Spinal cord (tissue), 10 donors: ENCODE results near the gene IL32. TPM values are rescaled to one million over a fixed set of nuclear protein-coding genes. Genes with fewer than 3 reads are reported as not detected.

ENCODE experiments used
- DNase-seq, 6 donors: peaks; one replicate each; pipeline versions ENCODE4 v3.0.0 to v3.0.0-alpha.2; 2013 to 2015; ENCODE audit warnings: low spot score in 6 of 6, low read depth in 4 of 6
- H3K27ac ChIP-seq: one replicate; pipeline ENCODE4 v1.5.1; 2013; ENCODE audit warnings: low read depth, low read length, control low read depth
- H3K27me3 ChIP-seq: one replicate; pipeline ENCODE4 v1.6.1; 2013; ENCODE audit warnings: low read length; ENCODE audit not compliant: control insufficient read depth, insufficient read depth
- H3K36me3 ChIP-seq: one replicate; pipeline ENCODE4 v1.6.1; 2013; ENCODE audit warnings: low read length; ENCODE audit not compliant: control insufficient read depth, insufficient read depth
- H3K4me1 ChIP-seq: one replicate; pipeline ENCODE4 v1.6.1; 2013; ENCODE audit warnings: low read length; ENCODE audit not compliant: control insufficient read depth, insufficient read depth
- H3K4me3 ChIP-seq: one replicate; pipeline ENCODE4 v1.5.1; 2013; ENCODE audit warnings: low read depth, low read length, control low read depth
- H3K9me3 ChIP-seq: one replicate; pipeline ENCODE4 v1.6.1; 2013; ENCODE audit warnings: low read length; ENCODE audit not compliant: control insufficient read depth, insufficient read depth
- WGBS: methylation state at CpG from one replicate; pipeline ENCODE4 v1.1.5; 2013; ENCODE audit warnings: missing lambda C conversion rate; ENCODE audit not compliant: insufficient coverage; 5-methylcytosine and 5-hydroxymethylcytosine counted together
- polyA plus RNA-seq, 2 donors: library from polyadenylated mRNA; unstranded; fragments of 120-200 nt; gene quantifications; one replicate each; pipeline ENCODE4 v1.2.1, GENCODE V29; 2013; ENCODE audit not compliant: insufficient read length in 2 of 2
- total RNA-seq, 2 donors: library from RNA; depleted of rRNA in 1 of 2; stranded (reverse); fragments of 120-200 nt in 1 of 2; fragments of >200 nt in 1 of 2; gene quantifications; one replicate each; pipeline versions ENCODE4 v1.2.3 to v1.2.4, GENCODE V29; 2013 to 2014
- donor health status: healthy.

IL32 gene
- total and polyA plus RNA-seq, 4 donors, result 9.0 to 20.2 (median 12.5) TPM

DNA sequence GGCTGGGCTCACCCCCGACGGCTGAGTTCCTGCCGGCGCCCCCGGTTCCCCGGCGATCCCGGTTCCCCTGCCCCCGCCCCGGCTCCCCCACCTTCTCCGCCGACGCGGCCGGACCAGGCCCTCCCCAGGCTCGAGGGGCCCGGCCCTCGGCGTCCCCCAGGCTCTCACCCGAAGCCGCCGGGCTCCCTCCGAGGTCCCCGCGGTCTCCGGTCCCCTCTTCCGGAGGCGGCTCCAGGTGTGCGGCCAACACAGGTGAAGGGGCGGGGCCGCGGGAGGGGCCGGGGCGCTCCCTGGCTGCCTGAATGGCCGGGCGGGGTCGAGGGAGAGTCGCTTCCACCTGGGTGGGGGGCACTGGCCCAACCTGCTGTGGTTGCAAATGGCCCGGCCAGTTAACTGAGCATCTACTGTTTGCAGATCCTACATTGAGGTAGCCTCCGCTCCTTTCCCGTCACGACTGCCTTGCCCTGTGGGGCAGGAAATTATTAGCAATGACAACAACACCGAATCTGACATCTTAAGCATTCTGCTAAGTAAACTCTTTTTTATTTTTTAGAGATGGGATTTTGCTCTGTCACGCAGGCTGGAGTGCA is 28.6 kb upstream of the IL32 start, which contains the start of gene BICDL2:
Gene BICDL2, minus strand, starts transcription at position 219 of the 590 bp plus-strand sequence. CDS start 1,448 bp downstream, outside the sequence.
- DNase-seq, result no peak
- no peaks in the 10 kb centered on the region for H3K9me3 ChIP-seq
- H3K4me3 ChIP-seq, result no peak within 1 kb of the TSS
- H3K36me3 ChIP-seq, result no peaks in the 10 kb centered on the region
- no peak within 1 kb of the TSS for H3K27ac ChIP-seq
- WGBS, result 3% methylated on average over 42 of the region's 44 CpGs
- peaks cover 11% of the 10 kb centered on the region for H3K4me1 ChIP-seq
- H3K27me3 ChIP-seq, result peaks cover 77% of the 10 kb centered on the region

DNA sequence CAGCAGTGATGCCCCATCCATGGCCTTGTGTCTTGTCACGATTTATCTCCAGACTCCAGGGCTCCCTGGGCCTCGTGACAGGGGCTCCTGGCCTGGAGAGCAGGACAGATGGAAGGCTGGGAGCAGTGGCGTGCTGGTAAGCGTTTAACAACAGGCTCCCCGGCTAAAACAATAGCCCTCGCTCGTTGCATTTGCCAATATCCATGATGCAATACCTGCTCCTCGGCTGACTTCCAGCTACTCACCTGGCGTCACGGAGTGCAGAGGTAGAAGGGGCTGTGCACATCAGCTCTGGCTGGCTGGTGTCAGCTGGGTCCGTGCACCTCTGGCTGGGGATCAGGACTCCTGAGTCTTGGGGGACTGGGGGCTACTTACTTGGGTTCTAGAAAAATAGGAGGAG is 27.2 kb upstream of the IL32 start:
- Histone ChIP-seq H3K36me3 (no peaks in the 10 kb centered on the region), H3K4me3 (no peak overlapping the region), H3K4me1 (peaks cover 11% of the 10 kb centered on the region), H3K27me3 (peaks cover 74% of the 10 kb centered on the region), H3K27ac (no peak overlapping the region), H3K9me3 (no peaks in the 10 kb centered on the region)
- no peak for DNase-seq
- 49% methylated on average over 8 of the region's 11 CpGs for WGBS

DNA sequence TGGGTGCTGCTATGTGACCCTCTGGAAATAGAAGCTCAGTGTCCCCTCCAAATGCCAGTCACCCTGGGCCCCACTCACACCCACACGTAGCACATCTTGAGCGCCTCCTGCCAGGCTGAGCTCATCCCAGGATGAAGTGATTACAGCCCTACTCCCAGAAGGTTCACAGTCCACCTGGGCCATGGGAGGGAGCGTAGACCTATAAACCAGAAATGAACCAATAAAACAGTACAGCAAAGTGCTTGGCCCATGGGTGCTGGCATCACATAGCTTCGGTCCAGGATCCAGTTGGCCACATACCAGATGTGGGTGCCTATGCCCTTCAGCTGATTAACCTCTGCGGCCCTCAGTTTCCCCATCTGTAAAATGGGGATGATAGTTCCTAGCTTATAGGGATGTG is 26.5 kb upstream of the IL32 start:
- Histone ChIP-seq H3K27ac (no peak overlapping the region), H3K9me3 (no peaks in the 10 kb centered on the region), H3K4me1 (peaks cover 11% of the 10 kb centered on the region), H3K27me3 (peaks cover 75% of the 10 kb centered on the region), H3K36me3 (no peaks in the 10 kb centered on the region), H3K4me3 (no peak overlapping the region)
- DNase-seq, result no peak
- WGBS, result 96% methylated on average over 3 of the region's 5 CpGs

DNA sequence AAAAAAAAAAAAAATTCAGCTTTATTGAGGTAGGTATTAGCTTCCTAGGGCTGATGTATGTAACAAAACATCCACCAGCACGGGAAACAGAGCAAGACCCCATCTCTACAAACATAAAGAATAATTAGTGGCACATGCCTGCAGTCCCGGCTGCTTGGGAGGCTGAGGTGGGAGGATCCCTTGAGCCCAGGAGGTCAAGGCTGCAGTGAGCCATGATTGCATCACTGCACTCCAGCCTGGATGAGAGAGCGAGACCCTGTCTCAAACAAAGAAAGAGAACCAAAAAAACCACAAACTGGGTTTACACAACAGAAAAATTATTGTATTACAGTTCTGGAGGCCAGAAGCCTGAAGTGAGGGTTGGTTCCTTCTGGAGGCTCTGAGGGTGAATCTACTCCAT is 23.1 kb upstream of the IL32 start:
- H3K4me3 ChIP-seq, result no peak overlapping the region
- peaks cover 19% of the 10 kb centered on the region for H3K4me1 ChIP-seq
- DNase-seq, result no peak
- no CpG with 5 or more reads among the region's 3 CpGs for WGBS
- no peaks in the 10 kb centered on the region for H3K36me3 ChIP-seq
- no peak overlapping the region for H3K27ac ChIP-seq
- H3K9me3 ChIP-seq, result no peaks in the 10 kb centered on the region
- H3K27me3 ChIP-seq, result peaks cover 74% of the 10 kb centered on the region

DNA sequence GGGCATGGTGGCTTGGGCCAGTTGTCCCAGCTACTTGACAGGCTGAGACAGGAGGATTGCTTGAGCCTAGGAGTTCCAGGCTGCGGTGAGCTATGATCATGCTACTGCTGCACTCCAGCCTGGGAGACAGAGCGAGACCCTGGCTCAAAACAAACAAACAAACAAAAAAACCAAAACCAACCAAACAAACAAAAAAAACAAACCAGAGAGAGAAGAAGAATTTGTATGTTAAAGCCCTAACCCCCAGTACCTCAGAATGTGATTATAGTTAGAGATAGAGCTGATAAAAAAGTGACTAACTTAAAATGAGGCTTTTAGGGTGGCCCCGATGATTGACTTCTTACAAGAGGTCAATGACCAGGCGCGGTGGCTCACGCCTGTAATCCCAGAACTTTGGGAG is 20.7 kb upstream of the IL32 start:
- no peaks in the 10 kb centered on the region for H3K36me3 ChIP-seq
- no peak for DNase-seq
- 89% methylated on average over 4 of the region's 6 CpGs for WGBS
- H3K9me3 ChIP-seq, result no peaks in the 10 kb centered on the region
- H3K4me1 ChIP-seq, result peaks cover 19% of the 10 kb centered on the region
- H3K27ac ChIP-seq, result no peak overlapping the region
- peaks cover 80% of the 10 kb centered on the region for H3K27me3 ChIP-seq
- no peak overlapping the region for H3K4me3 ChIP-seq

DNA sequence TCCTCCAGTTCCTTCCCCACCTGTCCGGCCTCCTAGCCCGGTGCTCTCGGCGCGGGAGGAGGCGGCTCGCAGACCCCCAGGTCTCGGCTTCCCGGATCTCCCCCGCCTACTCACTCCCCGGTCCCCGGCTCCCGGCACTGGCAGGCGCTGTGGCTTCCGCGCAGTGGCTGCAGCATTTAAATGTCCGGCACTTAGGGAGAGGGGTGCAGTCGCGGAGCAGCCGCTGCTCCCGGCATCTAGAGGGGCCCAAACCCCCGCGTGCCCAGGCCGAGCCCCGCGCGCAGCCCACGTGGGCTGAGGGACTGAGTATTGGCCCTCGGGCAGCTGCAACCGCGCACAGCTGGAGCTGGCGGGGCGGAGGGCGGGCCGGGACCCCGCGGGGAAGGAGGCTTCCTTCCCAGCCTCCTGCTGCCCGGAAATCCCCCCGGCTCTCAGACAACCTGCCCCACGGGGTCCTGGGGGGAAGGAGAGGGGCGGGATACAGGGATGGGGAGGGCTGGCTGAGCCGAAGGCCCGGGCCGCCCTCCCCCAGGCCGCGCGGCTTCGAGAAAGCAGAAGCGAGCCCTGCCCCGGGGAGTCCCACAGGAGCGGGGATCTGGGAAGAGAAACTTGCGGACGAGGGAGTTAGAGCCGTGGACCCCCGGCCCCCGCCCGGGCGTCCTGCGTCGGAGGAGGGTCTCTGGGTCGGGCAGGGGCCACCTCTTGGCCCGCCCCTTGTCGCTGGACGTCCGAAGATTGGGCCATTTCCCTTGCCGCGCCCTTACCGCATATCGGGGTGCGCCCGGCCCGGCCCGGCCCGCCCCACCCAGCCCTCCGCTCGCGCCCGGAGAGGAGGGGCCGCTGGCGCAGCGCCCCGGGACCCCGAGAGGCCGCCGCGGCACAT is 19.4 kb upstream of the IL32 start, which contains the start of gene MMP25:
Gene MMP25, plus strand, starts transcription at position 804 of the 883 bp plus-strand sequence. CDS start 357 bp downstream, outside the sequence.
- Histone ChIP-seq H3K36me3 (no peaks in the 10 kb centered on the region), H3K4me1 (peaks cover 19% of the 10 kb centered on the region), H3K27me3 (peaks cover 80% of the 10 kb centered on the region), H3K4me3 (peak within 1 kb of the TSS; percentile 6), H3K9me3 (no peaks in the 10 kb centered on the region), H3K27ac (peak within 1 kb of the TSS; percentile 2)
- WGBS, result under 1% methylated on average over 82 of the region's 86 CpGs
- peak in 1 of 6 donors; percentile 9 for DNase-seq

DNA sequence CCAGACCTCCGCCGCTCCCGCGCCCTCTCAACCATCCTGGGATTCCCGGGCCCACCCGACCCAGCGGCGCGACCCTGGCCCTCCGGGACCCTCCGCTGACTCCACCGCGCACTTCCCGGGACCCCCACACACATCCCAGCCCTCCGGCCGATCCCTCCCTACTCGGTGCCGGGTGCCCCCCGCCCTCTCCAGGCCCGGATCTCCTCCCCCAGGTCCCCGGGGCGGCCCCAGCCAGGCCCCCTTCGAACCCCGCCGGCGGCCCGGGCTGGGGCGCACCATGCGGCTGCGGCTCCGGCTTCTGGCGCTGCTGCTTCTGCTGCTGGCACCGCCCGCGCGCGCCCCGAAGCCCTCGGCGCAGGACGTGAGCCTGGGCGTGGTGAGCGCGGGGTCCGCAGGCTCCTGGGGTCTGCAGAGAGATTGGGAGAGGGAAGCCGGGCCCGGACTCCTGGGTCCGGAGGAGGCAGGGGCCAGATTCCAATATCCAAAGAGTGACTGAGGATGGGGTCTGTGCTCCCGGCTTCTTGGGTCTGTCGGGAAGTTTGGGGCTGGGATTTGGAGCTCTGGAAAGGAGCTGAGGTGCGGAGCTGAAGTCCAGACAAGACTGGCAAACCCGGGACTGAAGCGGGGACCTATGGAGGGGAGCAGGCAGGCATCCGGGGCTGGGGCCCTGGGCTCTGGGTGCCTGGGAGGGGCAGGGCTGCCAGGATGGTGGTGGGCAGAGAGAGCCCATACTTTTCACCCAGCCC is 18.6 kb upstream of the IL32 start:
- no peaks in the 10 kb centered on the region for H3K36me3 ChIP-seq
- no peak overlapping the region for H3K27ac ChIP-seq
- no peak for DNase-seq
- under 1% methylated on average over 51 of the region's 54 CpGs for WGBS
- peaks cover 19% of the 10 kb centered on the region for H3K4me1 ChIP-seq
- peaks cover 76% of the 10 kb centered on the region for H3K27me3 ChIP-seq
- H3K9me3 ChIP-seq, result no peaks in the 10 kb centered on the region
- no peak overlapping the region for H3K4me3 ChIP-seq

DNA sequence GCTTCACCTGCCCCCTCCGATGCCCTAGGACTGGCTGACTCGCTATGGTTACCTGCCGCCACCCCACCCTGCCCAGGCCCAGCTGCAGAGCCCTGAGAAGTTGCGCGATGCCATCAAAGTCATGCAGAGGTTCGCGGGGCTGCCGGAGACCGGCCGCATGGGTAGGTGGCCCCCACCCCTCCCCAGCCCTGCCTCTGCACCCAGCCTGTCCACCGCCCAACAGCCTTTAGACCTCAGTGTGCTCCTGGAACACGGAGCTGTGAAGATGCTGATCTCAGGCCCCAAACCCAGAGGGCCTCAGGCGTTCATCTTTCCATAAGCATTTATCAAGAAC is 18.1 kb upstream of the IL32 start:
- no peak for DNase-seq
- 7% methylated on average over 12 of the region's 13 CpGs for WGBS
- peaks cover 19% of the 10 kb centered on the region for H3K4me1 ChIP-seq
- no peaks in the 10 kb centered on the region for H3K36me3 ChIP-seq
- H3K27me3 ChIP-seq, result peaks cover 75% of the 10 kb centered on the region
- H3K4me3 ChIP-seq, result no peak overlapping the region
- H3K9me3 ChIP-seq, result no peaks in the 10 kb centered on the region
- no peak overlapping the region for H3K27ac ChIP-seq

DNA sequence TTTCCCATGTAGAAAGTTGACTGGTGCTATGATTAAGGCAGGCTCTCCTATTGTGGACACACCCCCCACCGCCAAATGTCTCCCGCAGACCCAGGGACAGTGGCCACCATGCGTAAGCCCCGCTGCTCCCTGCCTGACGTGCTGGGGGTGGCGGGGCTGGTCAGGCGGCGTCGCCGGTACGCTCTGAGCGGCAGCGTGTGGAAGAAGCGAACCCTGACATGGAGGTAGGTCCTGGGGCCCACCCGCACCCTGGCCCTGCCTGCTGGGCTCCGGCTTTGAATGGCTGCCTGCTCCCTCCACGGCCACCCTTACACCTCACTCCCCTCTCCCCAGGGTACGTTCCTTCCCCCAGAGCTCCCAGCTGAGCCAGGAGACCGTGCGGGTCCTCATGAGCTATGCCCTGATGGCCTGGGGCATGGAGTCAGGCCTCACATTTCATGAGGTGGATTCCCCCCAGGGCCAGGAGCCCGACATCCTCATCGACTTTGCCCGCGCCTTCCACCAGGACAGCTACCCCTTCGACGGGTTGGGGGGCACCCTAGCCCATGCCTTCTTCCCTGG is 15.4 kb upstream of the IL32 start:
- DNase-seq, result no peak
- Histone ChIP-seq H3K9me3 (no peaks in the 10 kb centered on the region), H3K4me1 (peaks cover 19% of the 10 kb centered on the region), H3K4me3 (no peak overlapping the region), H3K27ac (no peak overlapping the region), H3K27me3 (peaks cover 49% of the 10 kb centered on the region), H3K36me3 (peaks cover 11% of the 10 kb centered on the region)
- 77% methylated on average over 26 of the region's 26 CpGs for WGBS
